RWPE2 (cell line): Measurements from ENCODE around the gene PAFAH1B2.
"Not testable (repeated sequence)": the region's sequence is repeated elsewhere in the genome, so short reads cannot be mapped to it uniquely, and the experiment has no call there.

Experiments
- ATAC-seq: fragments of 200-7000 bp; cut with Tn5 transposase; 3 replicates; pipeline ENCODE4 v1.9.1; 2021; ENCODE audit warnings: low read depth
- DNase-seq: peaks from one replicate; pipeline ENCODE4 v3.0.0-alpha.2; 2020; ENCODE audit warnings: low spot score
- H3K27ac ChIP-seq: fragments of 450-650 bp; 2 replicates; pipeline ENCODE4 v1.5.1; 2017; ENCODE audit warnings: mild to moderate bottlenecking; ENCODE audit not compliant: poor library complexity, severe bottlenecking
- H3K27me3 ChIP-seq: fragments of 250-450 bp; sonication (Bioruptor Pico); 2 replicates; pipeline ENCODE4 v1.5.1; 2021; ENCODE audit warnings: mild to moderate bottlenecking, moderate library complexity; ENCODE audit not compliant: insufficient read depth, poor library complexity, severe bottlenecking
- H3K36me3 ChIP-seq: fragments of 250-450 bp; sonication (Bioruptor Pico); 2 replicates; pipeline ENCODE4 v1.5.1; 2020; ENCODE audit warnings: low read depth, mild to moderate bottlenecking, moderate library complexity
- H3K4me1 ChIP-seq: fragments of 250-450 bp; sonication (Bioruptor Pico); 2 replicates; pipeline ENCODE4 v1.5.1; 2021; ENCODE audit warnings: mild to moderate bottlenecking, moderate library complexity; ENCODE audit not compliant: insufficient read depth, poor library complexity, severe bottlenecking
- H3K4me3 ChIP-seq: fragments of 250-450 bp; sonication (Bioruptor Pico); 2 replicates; pipeline ENCODE4 v1.5.1; 2021; ENCODE audit warnings: mild to moderate bottlenecking, moderate library complexity; ENCODE audit not compliant: severe bottlenecking
- H3K9me3 ChIP-seq: fragments of 250-450 bp; sonication (Bioruptor Pico); 2 replicates; pipeline ENCODE4 v1.5.1; 2021; ENCODE audit warnings: mild to moderate bottlenecking, moderate library complexity; ENCODE audit not compliant: severe bottlenecking
- TF ChIP-seq, protein P1 (sequence below): fragments of 450-650 bp; IDR thresholded peaks from one replicate; pipeline ENCODE4 v1.5.1; 2017; ENCODE audit warnings: mild to moderate bottlenecking, moderate library complexity; ENCODE audit not compliant: poor library complexity, severe bottlenecking

Gene PAFAH1B2

GRCh38 chr11:117128289-117128688, 15.8 kb upstream of the PAFAH1B2 start:
- TF ChIP-seq, protein P1, sequence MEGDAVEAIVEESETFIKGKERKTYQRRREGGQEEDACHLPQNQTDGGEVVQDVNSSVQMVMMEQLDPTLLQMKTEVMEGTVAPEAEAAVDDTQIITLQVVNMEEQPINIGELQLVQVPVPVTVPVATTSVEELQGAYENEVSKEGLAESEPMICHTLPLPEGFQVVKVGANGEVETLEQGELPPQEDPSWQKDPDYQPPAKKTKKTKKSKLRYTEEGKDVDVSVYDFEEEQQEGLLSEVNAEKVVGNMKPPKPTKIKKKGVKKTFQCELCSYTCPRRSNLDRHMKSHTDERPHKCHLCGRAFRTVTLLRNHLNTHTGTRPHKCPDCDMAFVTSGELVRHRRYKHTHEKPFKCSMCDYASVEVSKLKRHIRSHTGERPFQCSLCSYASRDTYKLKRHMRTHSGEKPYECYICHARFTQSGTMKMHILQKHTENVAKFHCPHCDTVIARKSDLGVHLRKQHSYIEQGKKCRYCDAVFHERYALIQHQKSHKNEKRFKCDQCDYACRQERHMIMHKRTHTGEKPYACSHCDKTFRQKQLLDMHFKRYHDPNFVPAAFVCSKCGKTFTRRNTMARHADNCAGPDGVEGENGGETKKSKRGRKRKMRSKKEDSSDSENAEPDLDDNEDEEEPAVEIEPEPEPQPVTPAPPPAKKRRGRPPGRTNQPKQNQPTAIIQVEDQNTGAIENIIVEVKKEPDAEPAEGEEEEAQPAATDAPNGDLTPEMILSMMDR = no peak
- H3K9me3 ChIP-seq = no peaks in the 10 kb centered on the region
- DNase-seq = no peak
- no peak for ATAC-seq
- no peaks in the 10 kb centered on the region for H3K36me3 ChIP-seq
- no peaks in the 10 kb centered on the region for H3K4me1 ChIP-seq
- H3K27me3 ChIP-seq = no peaks in the 10 kb centered on the region
- H3K27ac ChIP-seq = no peak overlapping the region
- H3K4me3 ChIP-seq = no peak overlapping the region

DNA sequence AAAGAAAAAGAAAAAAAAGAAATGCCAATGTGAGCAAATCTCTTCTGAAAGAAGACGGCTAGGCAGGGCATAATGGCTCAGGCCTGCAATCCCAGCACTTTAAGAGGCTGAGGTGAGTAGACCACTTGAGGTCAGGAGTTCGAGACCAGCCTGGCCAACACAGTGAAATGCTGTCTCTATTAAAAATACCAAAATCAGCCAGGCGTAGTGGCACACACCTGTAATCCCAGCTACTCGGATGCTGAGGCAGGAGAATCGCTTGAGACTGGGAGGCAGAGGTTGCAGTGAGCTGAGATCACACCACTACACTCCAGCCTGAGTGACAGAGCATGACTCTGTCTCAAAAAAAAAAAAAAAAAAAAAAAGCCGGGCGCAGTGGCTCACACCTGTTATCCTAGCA, 13.7 kb upstream of the PAFAH1B2 start:
- not testable (repeated sequence) for H3K27ac ChIP-seq, H3K4me1 ChIP-seq, H3K9me3 ChIP-seq, H3K4me3 ChIP-seq, H3K36me3 ChIP-seq, H3K27me3 ChIP-seq, DNase-seq, ATAC-seq

- Histone ChIP-seq H3K4me1 (no peaks in the 10 kb centered on the region), H3K36me3 (no peaks in the 10 kb centered on the region), H3K27me3 (no peaks in the 10 kb centered on the region), H3K4me3 (no peak overlapping the region), H3K27ac (no peak overlapping the region), H3K9me3 (no peaks in the 10 kb centered on the region)
- TF ChIP-seq, protein P1 = no peak
- DNase-seq (no peak), ATAC-seq (no peak)
These were observed 13.2 kb upstream of the PAFAH1B2 start for GRCh38 chr11:117130879-117131278.

DNA sequence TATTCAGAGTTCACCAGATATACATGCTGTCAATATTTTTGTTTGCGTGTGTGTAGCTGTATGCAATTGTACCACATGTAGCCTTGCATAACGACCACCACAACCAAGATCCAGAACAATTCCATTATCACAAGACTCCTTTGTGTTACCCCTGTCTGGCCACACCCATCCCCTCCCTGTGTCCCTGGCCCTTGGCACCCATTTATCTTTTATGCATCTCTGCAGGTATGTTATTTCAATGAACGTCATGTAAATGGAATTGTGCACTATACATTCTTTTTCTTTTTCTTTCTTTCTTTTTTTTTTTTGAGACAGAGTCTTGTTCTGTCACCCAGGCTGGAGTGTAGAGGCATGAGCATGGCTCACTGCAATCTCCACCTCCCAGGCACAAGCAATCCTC, 9.7 kb upstream of the PAFAH1B2 start:
- ATAC-seq = no peak

GRCh38 chr11:117134979-117135378, 9.1 kb upstream of the PAFAH1B2 start:
- H3K4me1 ChIP-seq, H3K9me3 ChIP-seq, DNase-seq, H3K27ac ChIP-seq, H3K36me3 ChIP-seq, H3K27me3 ChIP-seq, ATAC-seq, H3K4me3 ChIP-seq: not testable (repeated sequence)

More for the DNA sequence above, 9.7 kb upstream of the PAFAH1B2 start:
- TF ChIP-seq, protein P1 = no peak
- Histone ChIP-seq H3K27ac (no peak overlapping the region), H3K27me3 (no peaks in the 10 kb centered on the region), H3K9me3 (no peaks in the 10 kb centered on the region), H3K36me3 (no peaks in the 10 kb centered on the region), H3K4me1 (no peaks in the 10 kb centered on the region), H3K4me3 (no peak overlapping the region)
- no peak for DNase-seq

DNA sequence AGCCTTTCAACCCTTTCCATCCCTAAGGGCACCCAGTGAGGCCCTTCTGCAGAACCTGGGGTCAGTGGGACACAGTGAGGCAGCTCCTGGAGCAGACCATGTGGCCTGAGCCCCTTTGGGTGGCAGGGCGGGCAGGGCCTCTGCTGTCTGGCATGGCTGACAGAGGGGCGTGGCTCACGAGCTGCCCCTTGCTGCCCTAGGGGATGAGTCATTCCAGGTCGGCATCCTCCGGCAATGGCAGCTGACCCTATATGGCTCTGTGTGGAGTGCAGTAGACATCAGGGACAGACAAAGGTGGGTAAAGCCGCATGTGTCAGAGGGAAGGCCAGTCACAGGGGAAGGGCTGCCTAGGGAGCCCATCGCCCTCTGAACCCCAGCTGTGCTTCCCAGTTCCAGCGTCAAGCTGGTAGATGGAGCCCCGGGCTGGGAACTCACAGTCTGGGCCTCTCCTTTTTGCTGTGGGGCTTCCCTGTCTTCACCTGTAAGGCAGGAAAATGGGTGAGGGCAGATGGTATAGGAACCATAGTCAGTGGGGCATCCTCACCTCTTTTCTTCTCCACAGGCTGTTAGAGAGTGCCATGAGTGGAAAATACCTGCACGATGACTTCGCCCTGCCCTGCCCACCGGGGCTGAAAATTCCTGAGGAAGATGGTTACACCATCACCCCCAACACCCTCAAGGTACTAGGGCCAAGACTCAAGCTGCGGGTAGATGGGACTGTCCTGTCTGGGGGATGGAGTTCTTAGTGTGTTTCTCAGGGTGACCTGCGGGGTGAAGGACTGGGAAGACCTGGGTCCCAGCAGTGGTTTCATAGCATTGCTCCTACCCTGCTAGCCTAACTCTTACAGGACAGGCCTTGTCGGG, 6.6 kb upstream of the PAFAH1B2 start:
- H3K4me1 ChIP-seq, DNase-seq, H3K36me3 ChIP-seq, H3K27ac ChIP-seq, H3K27me3 ChIP-seq, H3K9me3 ChIP-seq, H3K4me3 ChIP-seq: not testable (repeated sequence)
- peak; percentile 85 for ATAC-seq
